ENCODE results near the gene APBA1.
"Not testable (repeated sequence)": the region's sequence is repeated elsewhere in the genome, so short reads cannot be mapped to it uniquely, and the experiment has no call there.

APBA1 gene

DNA sequence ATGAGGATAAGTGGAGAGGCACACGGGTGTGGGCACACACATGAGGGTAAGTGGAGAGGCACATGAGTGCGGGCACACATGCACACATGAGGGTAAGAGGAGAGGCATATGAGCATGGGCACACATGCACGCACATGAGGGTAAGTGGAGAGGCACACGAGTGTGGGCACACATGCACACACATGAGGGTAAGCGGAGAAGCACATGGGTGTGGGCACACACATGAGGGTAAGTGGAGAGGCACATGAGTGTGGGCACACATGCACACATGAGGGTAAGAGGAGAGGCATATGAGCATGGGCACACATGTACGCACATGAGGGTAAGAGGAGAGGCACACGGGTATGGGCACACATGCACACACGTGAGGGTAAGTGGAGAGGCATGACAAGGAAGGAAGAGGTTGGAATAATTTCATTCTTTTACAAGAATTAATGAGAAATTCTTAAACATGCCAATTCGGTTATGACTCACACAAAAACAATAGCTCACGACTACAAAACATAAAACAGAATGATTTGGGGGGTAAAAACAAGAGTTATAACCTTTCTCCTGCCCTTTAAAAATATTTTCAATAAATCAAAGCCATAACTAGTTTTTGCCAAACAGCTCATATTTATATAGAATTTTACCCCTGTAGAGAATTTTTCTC is 67.5 kb downstream of the APBA1 start:
- DNase-seq, result no peak

DNA sequence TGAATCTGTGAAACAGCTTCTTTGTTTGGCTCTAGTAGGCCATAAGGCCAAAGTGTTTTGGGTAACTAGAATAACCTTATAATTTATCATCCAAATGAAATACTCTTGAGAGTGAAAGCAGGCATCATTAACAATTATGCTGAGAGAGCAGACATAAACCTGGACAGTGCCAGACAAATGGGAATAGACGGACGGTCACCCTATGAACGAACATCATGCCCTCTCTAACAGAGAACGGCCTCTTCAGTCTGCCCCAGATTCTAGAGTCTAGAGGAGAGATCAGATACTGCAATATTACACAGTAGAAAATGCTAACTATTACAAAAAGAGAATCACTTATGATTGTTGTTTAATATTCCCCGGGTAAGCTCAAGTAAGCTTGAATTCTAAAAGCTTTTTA is 68.5 kb downstream of the APBA1 start:
- no peak for DNase-seq

DNA sequence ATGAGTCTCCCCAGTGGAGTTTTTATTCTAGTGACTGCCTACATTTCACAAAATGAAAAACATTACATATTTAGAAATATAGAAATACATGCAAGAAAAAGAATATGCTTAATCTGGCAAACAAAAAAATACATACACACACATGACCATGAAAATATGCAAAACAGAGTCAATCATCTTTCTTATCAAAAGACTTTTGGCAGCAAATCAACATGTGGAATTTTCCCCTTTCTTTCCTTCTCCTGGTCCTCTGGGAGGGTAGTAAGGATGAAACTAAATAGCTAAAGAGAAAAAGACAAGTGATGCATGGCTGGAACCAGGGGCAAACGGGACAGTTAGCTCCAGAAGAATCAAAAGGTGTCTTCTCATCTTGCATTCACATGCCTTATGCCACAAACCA is 69.4 kb downstream of the APBA1 start:
- DNase-seq, result no peak

DNA sequence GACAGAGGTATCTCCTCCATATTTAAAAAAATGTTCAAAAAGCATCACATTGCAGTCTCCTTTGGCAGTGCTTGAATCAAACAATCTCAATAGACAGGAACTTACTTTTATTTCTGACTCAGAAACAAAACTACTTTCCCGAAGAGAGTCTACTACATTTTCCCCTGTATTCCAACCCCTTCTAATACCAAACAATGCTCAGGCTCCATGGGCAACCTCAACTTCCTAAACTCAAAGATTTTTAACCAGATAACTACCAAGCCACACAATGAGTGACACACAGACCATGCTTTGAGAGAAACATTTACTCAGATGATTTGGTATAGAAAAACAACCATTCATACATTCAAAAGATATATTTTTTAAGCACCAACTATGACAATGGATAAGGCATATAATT is 70.5 kb downstream of the APBA1 start:
- DNase-seq, result no peak

DNA sequence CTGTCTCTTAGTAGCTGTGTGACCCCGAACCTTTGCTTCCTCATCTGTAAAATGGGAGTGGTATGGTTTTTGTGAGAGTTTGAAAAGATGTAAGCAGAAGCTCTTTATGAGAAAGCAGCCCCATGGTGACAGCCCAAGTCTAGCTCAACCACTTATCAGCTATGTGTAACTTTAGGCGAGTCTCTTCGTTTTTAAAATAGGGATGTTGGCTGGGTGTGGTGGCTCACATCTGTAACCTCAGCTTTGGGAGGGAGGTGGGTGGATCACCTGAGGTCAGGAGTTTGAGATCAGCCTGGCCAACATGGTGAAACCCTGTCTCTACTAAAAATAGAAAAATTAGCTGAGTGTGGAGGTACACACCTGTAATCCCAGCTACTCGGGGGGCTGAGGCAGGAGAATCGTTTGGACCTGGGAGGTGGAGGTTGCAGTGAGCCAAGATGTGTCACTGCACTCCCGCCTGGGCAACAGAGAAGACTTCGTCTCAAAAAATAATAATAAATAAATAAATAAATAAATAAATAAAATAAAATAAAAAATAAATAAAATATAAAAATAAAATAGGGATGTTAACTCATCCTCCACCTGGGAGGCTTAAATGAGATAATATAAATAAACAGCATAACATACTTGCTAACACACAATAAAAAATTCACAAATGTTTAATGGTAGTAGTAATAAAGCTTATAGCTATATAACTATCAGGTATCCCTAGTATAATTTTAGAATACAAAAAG is 71.7 kb downstream of the APBA1 start:
- no peak for DNase-seq

DNA sequence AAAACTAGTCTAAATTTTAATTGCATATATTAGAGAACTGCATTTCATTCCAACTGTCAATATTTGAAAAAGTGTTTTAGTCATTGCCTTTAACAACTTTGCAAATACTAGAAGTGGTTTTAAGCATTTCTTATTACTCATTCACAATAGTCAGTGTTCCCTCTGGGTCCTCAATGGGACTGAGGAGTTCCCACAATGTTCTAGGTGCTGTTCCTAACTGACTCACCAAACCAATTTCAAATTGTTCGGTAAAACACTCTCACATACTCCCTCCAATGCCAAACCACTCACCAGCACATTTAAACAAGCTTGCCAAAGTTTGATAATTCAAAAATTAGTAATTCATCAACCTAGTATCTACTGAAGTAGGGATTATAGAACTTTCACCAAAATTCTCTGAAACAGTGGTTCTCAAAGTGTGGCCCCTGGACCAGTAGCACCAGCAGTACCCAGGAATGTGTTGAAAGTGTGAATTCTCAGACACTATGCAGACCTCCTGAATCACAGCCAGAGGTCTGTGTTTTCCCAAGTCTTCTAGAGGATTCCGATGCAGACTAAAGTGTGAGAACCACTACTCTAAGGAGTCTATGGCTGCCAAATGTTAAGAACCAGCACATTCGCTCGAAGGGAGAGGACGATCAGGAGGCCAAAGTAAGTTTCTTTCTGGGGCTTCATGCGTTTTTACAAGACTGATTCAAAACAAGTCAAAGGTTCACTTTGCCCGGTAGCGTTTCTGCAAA is 72.8 kb downstream of the APBA1 start:
- no peak for DNase-seq

DNA sequence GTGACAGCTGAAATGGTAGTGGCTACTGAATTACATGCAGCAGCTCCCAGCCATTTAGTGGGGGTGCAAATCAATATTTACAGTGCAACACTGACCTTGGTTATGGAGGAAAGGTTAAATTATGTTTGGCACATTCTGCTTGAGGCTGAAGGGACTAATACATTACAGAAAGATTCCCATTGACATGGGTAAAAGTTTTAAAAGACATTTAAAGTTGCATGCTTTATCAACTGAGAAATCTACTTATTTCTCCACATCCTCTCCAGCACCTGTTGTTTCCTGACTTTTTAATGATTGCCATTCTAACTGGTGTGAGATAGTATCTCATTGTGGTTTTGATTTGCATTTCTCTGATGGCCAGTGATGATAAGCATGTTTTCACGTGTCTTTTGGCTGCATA is 75.3 kb downstream of the APBA1 start:
- DNase-seq, result not testable (repeated sequence)

DNA sequence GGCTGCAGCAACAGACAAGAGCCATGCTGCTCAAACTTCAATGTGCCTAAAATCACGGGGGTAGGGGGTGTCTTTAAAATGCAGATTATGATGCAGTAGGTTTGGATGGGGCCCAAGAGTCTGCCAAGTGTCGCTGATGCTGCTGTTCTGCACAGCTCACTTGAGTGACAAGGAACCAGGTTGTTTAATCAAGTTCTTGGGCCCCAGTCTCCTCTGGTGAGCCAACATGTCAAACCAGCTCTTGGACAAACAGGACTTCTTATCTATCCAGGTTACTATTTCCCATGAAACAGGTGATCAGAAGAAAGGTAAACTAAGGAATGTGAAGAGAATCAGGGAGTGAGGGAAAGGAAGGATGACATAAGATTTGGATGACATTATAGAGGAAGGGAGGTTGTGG is 78.0 kb downstream of the APBA1 start:
- no peak for DNase-seq

DNA sequence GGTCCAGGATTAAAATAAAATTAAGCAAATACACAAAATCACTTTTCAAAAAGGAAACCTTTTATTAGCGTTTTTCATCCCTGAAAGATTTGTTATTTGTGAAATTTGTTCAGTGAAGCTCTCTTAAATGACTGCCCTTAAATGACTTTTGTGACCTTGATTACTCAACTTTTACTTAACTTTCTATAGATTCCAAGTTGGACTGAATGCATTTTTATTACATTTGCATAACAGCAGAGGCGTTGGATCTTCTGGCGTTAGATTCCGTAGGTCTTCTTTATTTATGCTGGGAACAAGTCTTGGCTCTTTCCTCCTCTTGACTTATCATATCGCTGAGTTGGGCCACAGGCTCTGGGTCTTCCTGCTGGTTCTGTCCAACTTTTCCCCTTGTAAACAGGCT is 78.4 kb downstream of the APBA1 start:
- no peak for DNase-seq

DNA sequence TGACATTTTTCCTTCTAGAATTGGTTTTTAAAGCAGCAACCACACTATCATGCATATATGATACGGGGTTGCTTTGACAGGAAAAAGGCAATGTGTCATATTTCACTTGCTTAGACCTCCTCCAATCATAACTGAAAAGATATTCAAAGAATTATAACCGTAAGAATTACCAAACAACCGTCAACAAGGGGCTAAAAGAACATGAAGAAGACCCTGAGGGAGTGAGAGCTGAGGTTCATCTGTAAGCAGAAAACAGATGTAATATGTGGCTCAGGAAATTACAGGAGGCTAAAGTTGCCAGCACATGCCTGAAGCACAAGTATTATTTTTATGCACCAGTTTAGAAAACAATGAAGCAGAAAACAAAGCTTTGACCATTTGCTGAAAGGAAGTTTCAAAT is 78.9 kb downstream of the APBA1 start:
- DNase-seq, result no peak

DNA sequence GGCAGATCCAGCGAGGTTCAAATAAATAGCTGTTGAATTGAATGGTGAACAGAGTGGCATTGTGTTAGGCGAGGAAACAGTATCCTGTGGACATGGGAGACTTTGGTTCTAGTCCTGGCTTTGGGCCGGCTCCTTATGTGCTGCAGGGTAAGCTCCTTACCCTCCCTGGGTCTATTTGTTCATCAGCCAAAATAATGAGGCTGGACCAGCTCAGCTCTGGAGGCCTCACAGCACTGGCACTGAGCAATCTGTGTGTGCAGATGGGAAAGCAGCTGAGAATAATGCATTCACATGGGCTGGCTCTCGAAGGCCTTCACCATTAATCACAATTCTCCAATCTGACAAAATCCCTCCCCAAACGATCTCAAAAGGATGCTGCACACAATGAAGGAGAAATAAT is 81.9 kb downstream of the APBA1 start:
- no peak for DNase-seq

DNA sequence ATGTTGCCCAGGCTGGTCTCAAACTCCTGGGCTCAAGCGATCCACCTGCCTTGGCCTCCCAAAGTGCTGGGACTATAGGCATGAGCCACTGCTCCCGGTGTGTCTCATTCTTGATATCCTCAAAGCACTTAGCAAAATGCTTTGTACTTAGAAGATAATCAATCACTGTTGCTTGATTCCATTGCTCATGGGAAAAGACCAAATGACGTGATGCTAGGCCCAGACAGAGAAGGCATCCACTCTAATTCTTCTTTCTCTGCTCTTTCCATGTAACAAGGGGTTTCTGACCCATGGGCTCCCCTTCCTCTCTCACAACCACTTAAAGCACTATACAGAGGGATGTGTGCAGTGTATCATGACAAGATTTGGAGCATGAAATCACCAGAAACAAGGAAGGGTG is 83.0 kb downstream of the APBA1 start:
- no peak for DNase-seq

DNA sequence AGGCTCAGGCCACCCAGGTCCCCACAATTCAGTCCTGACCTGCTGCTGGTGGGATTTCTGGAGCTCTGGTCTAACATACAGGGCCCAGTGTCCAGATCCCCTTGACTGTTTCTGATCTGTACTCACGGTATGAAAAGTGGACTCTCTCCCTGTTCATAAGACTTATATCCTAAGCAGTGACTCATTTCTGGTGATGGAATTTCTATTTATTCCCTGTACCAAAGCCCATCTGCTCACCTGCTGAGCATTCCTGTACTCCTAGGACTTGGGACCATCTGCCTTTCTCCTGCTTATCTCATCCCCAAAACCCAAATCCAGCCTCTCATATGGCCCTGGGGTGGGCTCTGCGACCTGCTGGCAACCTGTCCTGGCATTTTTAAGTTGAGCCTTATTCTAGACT is 86.6 kb downstream of the APBA1 start:
- DNase-seq, result no peak

DNA sequence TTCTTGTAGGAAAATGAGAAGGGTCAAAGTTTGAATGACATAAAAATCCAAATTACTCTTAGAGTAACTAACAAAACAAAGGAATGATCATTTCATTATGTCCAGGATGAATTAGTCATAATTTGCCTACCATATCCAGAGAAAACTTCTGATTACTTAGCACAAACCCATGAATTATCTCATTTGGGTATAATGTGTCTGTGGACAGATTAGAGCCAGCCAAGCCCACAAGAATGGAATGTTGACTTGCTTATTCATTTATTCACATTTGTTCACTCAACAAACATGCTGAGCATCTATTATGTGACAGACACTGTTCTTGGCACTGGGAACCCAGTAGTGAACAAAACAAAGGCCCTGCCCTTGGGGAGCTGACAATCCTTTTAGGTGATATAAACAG is 87.4 kb downstream of the APBA1 start:
- peak; percentile 63 for DNase-seq

DNA sequence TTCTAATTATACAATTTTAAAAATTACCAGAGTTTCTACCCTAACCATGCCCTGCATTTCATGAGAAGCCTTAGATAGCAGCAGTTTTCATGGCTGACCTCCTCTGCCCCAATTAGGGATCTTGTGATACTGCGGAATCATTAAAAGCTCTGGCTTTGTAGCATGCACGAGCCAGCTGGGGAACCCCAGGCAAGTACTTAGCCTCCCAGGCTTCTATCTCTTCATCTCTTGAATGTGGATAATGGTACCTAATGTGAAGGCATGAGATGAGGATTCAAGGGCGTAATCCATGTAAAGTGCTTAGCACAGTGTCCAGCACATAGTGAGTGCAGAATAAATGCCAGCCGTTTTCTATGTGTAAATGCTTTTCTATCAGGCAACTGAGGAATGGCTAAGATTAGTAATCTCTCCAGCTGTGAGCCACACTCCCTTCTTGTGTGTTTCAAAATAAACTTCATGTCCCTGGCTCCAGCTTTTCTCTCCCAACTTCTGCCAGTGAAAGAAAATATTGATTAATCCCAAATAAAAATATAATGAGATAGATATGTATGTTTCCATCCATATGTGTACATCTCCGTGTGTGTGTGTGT is 88.4 kb downstream of the APBA1 start:
- no peak for DNase-seq

DNA sequence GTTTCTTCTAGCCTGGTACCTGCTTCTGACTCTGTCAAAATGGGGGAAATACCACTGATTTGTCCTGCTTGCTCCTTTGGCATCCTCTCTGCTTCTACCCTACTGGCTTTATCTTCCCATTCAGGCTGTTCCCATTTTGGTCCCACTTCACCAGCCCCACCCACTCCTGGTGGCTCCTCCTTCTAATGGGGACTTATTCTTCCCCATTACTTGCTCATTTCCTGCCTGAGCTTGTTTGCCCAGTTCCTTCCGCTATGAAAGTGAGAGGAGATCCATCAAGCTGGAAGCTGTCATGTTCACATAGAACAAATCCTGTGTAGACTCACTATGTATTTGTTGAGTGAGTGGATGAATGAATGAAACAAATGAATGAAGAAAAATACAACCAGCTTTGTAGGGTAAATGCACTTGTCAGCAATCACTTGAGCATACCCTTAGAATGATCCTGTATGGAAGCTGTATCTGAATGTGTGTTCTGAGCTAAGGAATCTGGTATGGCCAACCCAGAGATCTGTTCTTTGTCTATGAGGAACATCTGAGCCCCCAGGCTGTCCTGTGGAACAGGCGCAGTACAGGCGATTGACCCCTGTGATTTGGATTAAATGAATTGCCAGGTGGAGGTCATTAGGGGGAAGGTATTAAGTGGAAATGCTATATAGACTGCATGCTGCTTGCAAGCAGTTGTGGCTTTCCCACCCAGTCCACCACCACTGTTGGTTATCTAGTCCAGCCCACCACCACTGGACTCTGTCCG is 89.5 kb downstream of the APBA1 start:
- DNase-seq, result no peak

DNA sequence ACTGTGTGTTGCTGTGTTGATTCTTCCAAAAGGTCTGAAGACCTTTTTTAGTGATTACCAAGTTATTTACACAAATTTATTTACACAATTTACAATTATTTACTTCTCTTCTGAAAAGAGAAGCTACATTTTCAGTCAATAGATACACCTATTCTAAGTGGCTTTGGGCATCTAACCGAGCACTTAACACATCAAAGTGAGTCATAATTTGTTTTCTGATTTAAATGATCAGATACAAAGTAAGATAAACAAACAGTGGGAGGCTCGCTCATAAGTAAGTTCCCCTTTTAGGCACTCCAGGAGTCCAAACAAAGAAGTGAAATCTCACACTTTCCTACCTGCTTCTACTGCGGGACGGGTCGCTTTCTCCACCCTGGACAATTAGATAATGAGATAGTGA is 90.2 kb downstream of the APBA1 start:
- no peak for DNase-seq

DNA sequence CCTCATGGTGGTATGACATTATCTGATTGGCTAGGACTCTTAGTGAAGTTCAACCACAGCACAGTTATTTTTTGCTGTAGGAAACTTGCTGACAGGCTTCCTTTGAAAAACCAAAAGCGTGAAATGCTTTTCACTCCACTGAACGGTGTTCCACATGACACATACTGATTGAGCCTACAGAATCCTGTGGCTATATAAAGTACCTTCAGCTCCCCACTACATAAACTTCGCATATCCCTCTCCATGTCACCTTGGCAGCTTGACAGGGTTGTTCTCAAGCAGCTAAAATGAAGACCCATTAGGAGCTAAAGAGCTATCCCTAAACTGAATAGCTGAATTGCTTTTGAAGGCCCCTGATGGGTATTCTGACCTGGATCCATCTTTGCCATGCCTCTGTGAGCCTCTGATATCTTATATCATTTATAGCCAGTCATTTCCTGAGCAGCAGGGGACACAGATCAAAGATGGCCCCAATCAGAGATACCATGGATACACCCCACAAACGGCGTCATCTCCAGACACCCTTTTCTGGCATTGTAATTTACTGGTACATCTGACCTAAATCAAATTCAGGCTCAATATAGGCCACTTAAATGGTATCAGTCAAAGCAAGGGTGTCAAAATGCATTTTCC is 91.5 kb downstream of the APBA1 start:
- no peak for DNase-seq

DNA sequence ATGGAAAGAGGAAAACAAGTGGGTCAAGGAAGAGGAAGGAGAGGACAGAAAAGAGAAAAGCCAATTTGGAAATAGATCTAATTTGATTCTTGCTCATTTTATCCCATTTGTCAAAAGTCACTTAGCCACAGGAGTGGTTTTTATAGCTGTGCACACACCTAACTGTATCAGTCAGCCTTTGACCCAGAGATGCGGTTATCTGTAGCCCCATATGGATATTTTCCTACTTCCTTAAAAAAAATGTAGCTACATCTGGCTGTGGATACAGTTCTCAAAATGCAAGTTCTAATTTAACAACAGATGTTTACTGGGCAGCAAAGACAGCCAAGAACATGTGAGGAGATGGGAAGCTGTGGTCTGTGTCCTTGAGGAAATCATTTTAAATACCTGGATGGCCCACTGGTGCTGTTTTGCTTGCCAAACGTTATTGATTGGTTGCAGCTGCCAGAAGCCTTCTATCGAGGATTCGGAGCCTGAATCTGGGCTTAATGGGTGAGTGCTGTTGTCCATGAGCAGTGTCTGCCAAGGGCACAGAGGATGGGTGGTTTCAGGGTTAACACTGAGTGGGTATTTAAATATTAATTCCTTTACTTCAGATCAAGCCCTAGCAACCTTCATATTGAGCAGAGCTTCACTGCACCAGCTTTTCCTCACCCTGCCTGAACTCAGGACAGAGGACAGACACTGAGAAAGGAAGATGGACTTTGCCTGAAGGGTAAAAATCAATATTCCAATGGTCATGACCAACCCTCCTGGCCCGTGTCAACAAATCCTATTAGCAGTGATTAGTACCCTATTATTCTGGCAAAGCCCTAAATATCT is 92.2 kb downstream of the APBA1 start:
- DNase-seq, result no peak

DNA sequence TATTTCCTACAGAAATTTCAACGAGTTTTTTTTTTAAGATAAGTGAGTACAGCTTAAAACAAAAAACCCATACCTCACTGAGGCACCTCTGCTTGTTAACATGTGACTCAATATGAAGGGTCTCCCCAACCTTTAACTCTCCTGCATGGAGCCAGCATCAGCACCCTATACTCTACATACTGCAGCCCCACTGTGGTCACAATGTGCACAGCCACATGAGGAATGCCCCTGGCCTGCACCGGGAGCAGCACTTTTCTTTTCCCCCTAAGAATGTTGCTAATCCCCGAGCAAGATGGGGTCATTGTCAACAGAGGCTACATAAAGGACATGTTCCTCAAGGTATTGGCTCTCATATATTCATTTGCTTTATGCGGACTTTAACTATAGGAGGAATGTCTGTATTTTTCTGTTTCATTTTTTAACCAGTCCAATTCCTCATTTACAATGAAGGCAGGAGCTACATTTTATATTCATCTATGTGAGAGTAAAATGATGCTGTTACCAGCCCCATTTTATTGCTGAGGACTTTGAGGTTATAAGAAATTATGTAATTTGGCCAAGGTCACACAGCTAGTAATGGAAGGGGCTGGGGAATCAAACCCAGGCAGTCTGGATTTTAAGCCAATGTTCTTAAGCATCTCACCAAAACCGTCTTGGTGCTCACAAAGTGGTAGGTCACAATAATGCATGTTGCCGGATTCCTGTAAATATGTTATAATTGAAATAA is 93.0 kb downstream of the APBA1 start:
- no peak for DNase-seq

DNA sequence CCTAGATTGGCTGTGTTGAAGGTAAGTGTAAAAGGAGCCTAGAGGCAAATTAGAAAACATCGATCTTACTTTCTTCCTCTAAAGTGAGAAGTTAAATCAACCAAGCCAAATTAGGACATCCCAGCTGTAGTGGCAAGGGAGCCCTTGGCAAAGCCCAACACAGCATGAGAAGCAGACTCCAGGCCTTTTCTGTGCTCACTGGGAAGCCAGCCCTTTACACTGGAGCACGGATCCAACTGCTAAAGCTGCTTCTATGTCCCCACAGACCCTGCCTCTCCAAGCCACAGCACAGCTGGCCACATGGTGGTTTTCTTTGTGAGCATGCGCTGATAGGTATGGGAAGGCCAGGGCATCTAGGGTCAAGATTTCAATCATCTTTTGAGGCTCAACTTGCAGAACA is 94.1 kb downstream of the APBA1 start:
- DNase-seq, result no peak

All from fibroblast of skin of scalp (primary cell).